ENCODE data around the gene CHN2. TPM values are rescaled to one million over a fixed set of nuclear protein-coding genes. Genes with fewer than 3 reads are reported as not detected.

The CHN2 gene
- total RNA-seq, 2 experiments from 2014 or later = 2.1 to 3.5 TPM

DNA sequence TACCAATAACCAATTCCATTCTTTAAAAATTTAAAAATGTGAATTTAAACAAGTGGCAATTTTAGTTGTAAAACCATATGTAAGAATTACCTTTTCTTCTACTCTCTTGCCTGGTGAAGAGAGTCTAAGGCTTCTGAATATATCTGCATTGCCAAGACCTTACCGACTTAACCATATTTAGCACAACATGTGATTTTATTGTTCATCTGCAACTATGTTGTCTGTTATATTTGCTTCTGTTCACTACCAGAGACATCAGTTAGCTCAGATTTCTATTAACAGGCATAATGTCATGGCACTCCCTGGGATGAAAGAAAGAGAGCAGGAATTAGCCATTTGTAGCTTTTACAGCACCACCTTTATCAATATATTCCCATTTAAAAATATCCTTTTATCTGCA is 55.3 kb downstream of the CHN2 start:
- Mint-ChIP-seq H3K4me3 (no peak overlapping the region), H3K27ac (no peak overlapping the region), H3K27me3 (no peaks in the 10 kb centered on the region), H3K9me3 (no peaks in the 10 kb centered on the region), H3K36me3 (ENCODE audit: low read depth) (no peaks in the 10 kb centered on the region), H3K4me1 (ENCODE audit: low read depth) (peaks cover 3% of the 10 kb centered on the region)
- TF ChIP-seq, protein P1, sequence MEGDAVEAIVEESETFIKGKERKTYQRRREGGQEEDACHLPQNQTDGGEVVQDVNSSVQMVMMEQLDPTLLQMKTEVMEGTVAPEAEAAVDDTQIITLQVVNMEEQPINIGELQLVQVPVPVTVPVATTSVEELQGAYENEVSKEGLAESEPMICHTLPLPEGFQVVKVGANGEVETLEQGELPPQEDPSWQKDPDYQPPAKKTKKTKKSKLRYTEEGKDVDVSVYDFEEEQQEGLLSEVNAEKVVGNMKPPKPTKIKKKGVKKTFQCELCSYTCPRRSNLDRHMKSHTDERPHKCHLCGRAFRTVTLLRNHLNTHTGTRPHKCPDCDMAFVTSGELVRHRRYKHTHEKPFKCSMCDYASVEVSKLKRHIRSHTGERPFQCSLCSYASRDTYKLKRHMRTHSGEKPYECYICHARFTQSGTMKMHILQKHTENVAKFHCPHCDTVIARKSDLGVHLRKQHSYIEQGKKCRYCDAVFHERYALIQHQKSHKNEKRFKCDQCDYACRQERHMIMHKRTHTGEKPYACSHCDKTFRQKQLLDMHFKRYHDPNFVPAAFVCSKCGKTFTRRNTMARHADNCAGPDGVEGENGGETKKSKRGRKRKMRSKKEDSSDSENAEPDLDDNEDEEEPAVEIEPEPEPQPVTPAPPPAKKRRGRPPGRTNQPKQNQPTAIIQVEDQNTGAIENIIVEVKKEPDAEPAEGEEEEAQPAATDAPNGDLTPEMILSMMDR (IDR thresholded peaks at IDR 0.05) = no peak
- H3K27me3 ChIP-seq (ENCODE audit: control insufficient read depth in 1 of 2, insufficient read depth in 2 of 2, low read length in 2 of 2) = no peaks in the 10 kb centered on the region
- POLR2A ChIA-PET = no interaction called here
- no peak for DNase-seq
- no peak overlapping the region for H3K27ac ChIP-seq (ENCODE audit: low read depth in 1 of 2, low read length in 2 of 2)
- ATAC-seq (ENCODE audit: poor library complexity) = no peak
- CTCF ChIA-PET = no interaction called here
- no peak overlapping the region for H3K4me3 ChIP-seq (ENCODE audit: low read length)
- H3K4me1 ChIP-seq (ENCODE audit: insufficient read depth, low read length) = no peaks in the 10 kb centered on the region
- no peaks in the 10 kb centered on the region for H3K36me3 ChIP-seq (ENCODE audit: insufficient read depth, low read length)
- intact Hi-C loops (cut with DNase I, micrococcal nuclease) = no loop called here
- no peaks in the 10 kb centered on the region for H3K9me3 ChIP-seq (ENCODE audit: control insufficient read depth in 1 of 2, insufficient read depth in 1 of 2, low read length in 2 of 2)

DNA sequence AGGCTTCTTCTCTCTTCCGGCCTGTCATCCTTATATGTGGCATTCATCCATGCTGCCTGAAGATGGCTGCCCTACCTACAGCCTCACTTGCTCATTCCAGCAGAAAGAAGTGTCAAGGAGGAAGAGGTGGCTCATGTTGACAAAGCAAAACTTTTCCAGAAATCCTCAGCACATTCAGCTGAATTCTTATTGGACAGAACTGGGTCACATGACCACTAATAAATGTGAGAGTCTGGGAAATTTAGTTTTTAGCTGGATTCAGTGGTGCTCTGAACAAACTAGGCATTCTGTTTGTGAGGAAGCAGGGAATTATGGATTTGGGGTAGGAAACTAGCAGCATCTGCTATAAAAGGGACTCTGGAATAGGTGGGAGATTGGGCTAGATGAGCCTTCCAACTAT is 58.6 kb downstream of the CHN2 start:
- no peaks in the 10 kb centered on the region for H3K4me1 Mint-ChIP-seq (ENCODE audit: low read depth)
- Histone ChIP-seq H3K4me3 (ENCODE audit: low read length) (no peak overlapping the region), H3K9me3 (ENCODE audit: control insufficient read depth in 1 of 2, insufficient read depth in 1 of 2, low read length in 2 of 2) (no peaks in the 10 kb centered on the region), H3K36me3 (ENCODE audit: insufficient read depth, low read length) (no peaks in the 10 kb centered on the region), H3K27ac (ENCODE audit: low read depth in 1 of 2, low read length in 2 of 2) (no peak overlapping the region), H3K4me1 (ENCODE audit: insufficient read depth, low read length) (no peaks in the 10 kb centered on the region), H3K27me3 (ENCODE audit: control insufficient read depth in 1 of 2, insufficient read depth in 2 of 2, low read length in 2 of 2) (no peaks in the 10 kb centered on the region)
- POLR2A ChIA-PET = no interaction called here
- TF ChIP-seq, protein P1 (IDR thresholded peaks at IDR 0.05) = no peak
- no peak overlapping the region for H3K27ac Mint-ChIP-seq
- intact Hi-C loops (cut with DNase I, micrococcal nuclease) = no loop called here
- DNase-seq (no peak), ATAC-seq (ENCODE audit: poor library complexity) (no peak)
- H3K4me3 Mint-ChIP-seq = no peak overlapping the region
- no peaks in the 10 kb centered on the region for H3K36me3 Mint-ChIP-seq (ENCODE audit: low read depth)
- no peaks in the 10 kb centered on the region for H3K9me3 Mint-ChIP-seq
- H3K27me3 Mint-ChIP-seq = no peaks in the 10 kb centered on the region
- CTCF ChIA-PET = no interaction called here

DNA sequence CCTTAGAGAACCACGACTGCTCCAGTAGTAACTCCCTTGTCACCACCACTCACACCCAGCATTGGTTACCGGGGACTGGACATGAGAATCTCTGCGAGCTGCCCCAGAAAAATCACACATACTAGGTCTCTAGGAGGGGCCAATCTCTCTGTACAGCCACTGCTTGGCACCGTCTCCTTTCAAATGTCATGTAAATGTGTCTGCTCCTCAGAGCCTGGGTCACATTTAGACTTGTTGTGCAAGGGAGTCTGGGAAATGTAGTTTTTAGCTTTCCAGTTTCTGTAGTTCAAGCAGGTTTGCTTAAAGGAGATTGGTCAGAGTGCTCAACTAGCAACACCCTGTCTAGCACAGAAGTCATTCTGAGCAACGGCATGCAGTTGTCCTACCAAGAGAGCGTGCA is 60.0 kb downstream of the CHN2 start:
- CTCF ChIA-PET = no interaction called here
- H3K27me3 Mint-ChIP-seq = no peaks in the 10 kb centered on the region

More for the DNA sequence above, 60.0 kb downstream of the CHN2 start:
- DNase-seq = no peak
- TF ChIP-seq, protein P1 (IDR thresholded peaks at IDR 0.05) = no peak
- H3K4me1 ChIP-seq (ENCODE audit: insufficient read depth, low read length) = no peaks in the 10 kb centered on the region
- POLR2A ChIA-PET = no interaction called here
- Mint-ChIP-seq H3K9me3 (no peaks in the 10 kb centered on the region), H3K4me3 (no peak overlapping the region), H3K36me3 (ENCODE audit: low read depth) (no peaks in the 10 kb centered on the region), H3K4me1 (ENCODE audit: low read depth) (no peaks in the 10 kb centered on the region), H3K27ac (no peak overlapping the region)
- H3K27me3 ChIP-seq (ENCODE audit: control insufficient read depth in 1 of 2, insufficient read depth in 2 of 2, low read length in 2 of 2) = no peaks in the 10 kb centered on the region
- intact Hi-C loops (cut with DNase I, micrococcal nuclease) = no loop called here
- no peaks in the 10 kb centered on the region for H3K36me3 ChIP-seq (ENCODE audit: insufficient read depth, low read length)
- no peak for ATAC-seq (ENCODE audit: poor library complexity)
- no peak overlapping the region for H3K27ac ChIP-seq (ENCODE audit: low read depth in 1 of 2, low read length in 2 of 2)
- no peak overlapping the region for H3K4me3 ChIP-seq (ENCODE audit: low read length)
- no peaks in the 10 kb centered on the region for H3K9me3 ChIP-seq (ENCODE audit: control insufficient read depth in 1 of 2, insufficient read depth in 1 of 2, low read length in 2 of 2)

Measured in CD4-positive, alpha-beta T cell (primary cell).